OCI-LY1 (cell line): Measurements from ENCODE around the gene ANXA2R.

Experiments
- H2AFZ ChIP-seq: fragments of 200-600 bp; sonication (generic), shearing (Covaris generic); 2 replicates; pipeline ENCODE4 v1.6.0; 2014; ENCODE audit warnings: antibody characterized with exemption, mild to moderate bottlenecking, low read length
- H3F3A ChIP-seq: fragments of 200-600 bp; sonication (generic), shearing (Covaris generic); 2 replicates; pipeline ENCODE4 v1.6.0; 2014; ENCODE audit warnings: mild to moderate bottlenecking, antibody characterized with exemption, low read length, moderate library complexity; ENCODE audit not compliant: insufficient read depth
- H3K27ac ChIP-seq: fragments of 200-600 bp; sonication (generic); 2 replicates; pipeline ENCODE4 v1.5.1; 2014; ENCODE audit warnings: low read length, mixed run types, mild to moderate bottlenecking, low read depth; ENCODE audit not compliant: poor library complexity, severe bottlenecking
- H3K27me3 ChIP-seq: fragments of 200-600 bp; sonication (generic); 2 replicates; pipeline ENCODE4 v1.6.0; 2014; ENCODE audit warnings: antibody characterized with exemption, mild to moderate bottlenecking, low read length, moderate library complexity; ENCODE audit not compliant: insufficient read depth
- H3K36me3 ChIP-seq: fragments of 200-600 bp; sonication (generic); 2 replicates; pipeline ENCODE4 v1.6.1; 2014; ENCODE audit warnings: mild to moderate bottlenecking, antibody characterized with exemption, low read length, moderate library complexity, mixed read lengths; ENCODE audit not compliant: insufficient read depth
- H3K4me1 ChIP-seq: fragments of 200-600 bp; sonication (generic); 2 replicates; pipeline ENCODE4 v1.5.1; 2014; ENCODE audit warnings: mild to moderate bottlenecking, low read length, moderate library complexity; ENCODE audit not compliant: insufficient read depth, severe bottlenecking
- H3K4me2 ChIP-seq: fragments of 200-600 bp; sonication (generic), shearing (Covaris generic); 2 replicates; pipeline ENCODE4 v1.6.1; 2014; ENCODE audit warnings: low read length
- H3K4me3 ChIP-seq: fragments of 200-600 bp; sonication (generic); 2 replicates; pipeline ENCODE4 v1.5.1; 2014; ENCODE audit warnings: low read length, low read depth, mild to moderate bottlenecking, mixed read lengths; ENCODE audit not compliant: poor library complexity, severe bottlenecking
- H3K79me2 ChIP-seq: fragments of 200-600 bp; shearing (Covaris generic); 2 replicates; pipeline ENCODE4 v1.6.1; 2016; ENCODE audit warnings: mixed run types, low read length, mixed read lengths; ENCODE audit not compliant: insufficient read depth
- H3K9ac ChIP-seq: fragments of 200-600 bp; sonication (generic), shearing (Covaris generic); 2 replicates; pipeline ENCODE4 v1.6.1; 2014; ENCODE audit warnings: mild to moderate bottlenecking, low read length, mixed read lengths
- H3K9me2 ChIP-seq: fragments of 200-600 bp; sonication (generic), shearing (Covaris generic); 2 replicates; pipeline ENCODE4 v1.6.1; 2014; ENCODE audit warnings: low read depth, mild to moderate bottlenecking, low read length, mixed read lengths
- H3K9me3 ChIP-seq: fragments of 200-600 bp; shearing (Covaris generic); 2 replicates; pipeline ENCODE4 v1.6.1; 2014; ENCODE audit warnings: low read length, mixed read lengths
- H4K20me1 ChIP-seq: fragments of 200-600 bp; sonication (generic), shearing (Covaris generic); 2 replicates; pipeline ENCODE4 v1.6.0; 2016; ENCODE audit warnings: mild to moderate bottlenecking, low read length; ENCODE audit not compliant: insufficient read depth
- CTCF ChIP-seq: fragments of 200-600 bp; sonication (generic), shearing (Covaris generic); IDR thresholded peaks from 2 replicates; pipeline ENCODE4 v1.5.1; 2017; ENCODE audit warnings: mild to moderate bottlenecking, antibody characterized with exemption, low read length, moderate library complexity, mixed read lengths
- EZH2 ChIP-seq: fragments of 200-600 bp; sonication (generic), shearing (Covaris generic); IDR thresholded peaks from 2 replicates; pipeline ENCODE4 v1.8.0; 2017; ENCODE audit warnings: borderline replicate concordance, mixed run types, mild to moderate bottlenecking, antibody characterized with exemption, low read length, moderate library complexity, mixed read lengths

The ANXA2R gene

DNA sequence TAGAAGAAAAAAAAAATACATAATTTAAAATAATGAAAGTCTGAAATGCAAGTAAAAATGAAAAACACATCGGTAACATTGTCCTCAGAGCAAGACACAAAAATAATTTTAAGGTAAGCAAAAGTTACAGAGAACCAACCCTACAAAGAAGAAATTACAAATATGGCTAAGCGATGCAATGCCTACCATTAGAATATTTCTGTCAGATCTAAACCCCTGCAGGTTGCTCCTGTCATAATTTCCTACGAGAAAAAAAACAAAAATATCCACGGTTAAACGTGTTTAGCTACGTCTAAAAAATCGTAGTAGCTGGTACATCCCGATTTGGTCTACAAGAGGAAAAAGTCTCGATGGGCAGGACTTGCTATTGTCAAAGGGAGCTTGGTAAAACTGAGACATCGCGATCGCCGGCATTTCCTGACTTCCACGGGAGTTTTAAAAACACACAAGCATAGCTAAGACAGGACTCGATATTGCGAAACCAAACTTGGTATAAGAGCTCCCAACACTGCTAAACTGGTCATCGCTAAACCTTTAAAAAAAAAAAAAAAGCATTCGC lies 1.1 kb upstream of the ANXA2R start:
- Histone ChIP-seq H3K4me2 (peak overlapping the region; percentile 93), H3K27ac (peak overlapping the region; percentile 95), H3F3A (peaks cover 5% of the 10 kb centered on the region), H3K36me3 (no peaks in the 10 kb centered on the region), H3K9me3 (no peaks in the 10 kb centered on the region), H3K4me3 (peak overlapping the region; percentile 68), H3K27me3 (no peaks in the 10 kb centered on the region), H3K79me2 (no peaks in the 10 kb centered on the region), H4K20me1 (no peaks in the 10 kb centered on the region), H3K9ac (peak overlapping the region; percentile 82), H3K9me2 (no peaks in the 10 kb centered on the region), H2AFZ (peak overlapping the region; percentile 72), H3K4me1 (peaks cover 50% of the 10 kb centered on the region)
- TF ChIP-seq CTCF (no peak), EZH2 (no peak)

GRCh38 chr5:43039471-43040286 lies 440 bp downstream of the ANXA2R start:
- H3K9me2 ChIP-seq = no peaks in the 10 kb centered on the region
- H4K20me1 ChIP-seq = no peaks in the 10 kb centered on the region
- peak overlapping the region; percentile 68 for H3K4me3 ChIP-seq
- H3K36me3 ChIP-seq = no peaks in the 10 kb centered on the region
- peaks cover 50% of the 10 kb centered on the region for H3K4me1 ChIP-seq
- H2AFZ ChIP-seq = peak overlapping the region; percentile 42; the same call in 1 of the 2 replicates
- TF ChIP-seq CTCF (peak; percentile 22; the same call in 1 of the 2 replicates), EZH2 (no peak)
- H3K27me3 ChIP-seq = no peaks in the 10 kb centered on the region
- peak overlapping the region; percentile 93 for H3K4me2 ChIP-seq
- peak overlapping the region; percentile 69 for H3K9ac ChIP-seq
- no peaks in the 10 kb centered on the region for H3K79me2 ChIP-seq
- H3K9me3 ChIP-seq = no peaks in the 10 kb centered on the region
- H3K27ac ChIP-seq = peak overlapping the region; percentile 95
- H3F3A ChIP-seq = peaks cover 5% of the 10 kb centered on the region

- peak overlapping the region; percentile 93 for H3K4me2 ChIP-seq
- H3K9ac ChIP-seq = peak overlapping the region; percentile 69
- H3K27me3 ChIP-seq = no peaks in the 10 kb centered on the region
- peaks cover 50% of the 10 kb centered on the region for H3K4me1 ChIP-seq
- peak overlapping the region; percentile 68 for H3K4me3 ChIP-seq
- no peaks in the 10 kb centered on the region for H4K20me1 ChIP-seq
- H3K27ac ChIP-seq = no peak overlapping the region
- no peaks in the 10 kb centered on the region for H3K36me3 ChIP-seq
- H2AFZ ChIP-seq = no peak overlapping the region
- H3K79me2 ChIP-seq = no peaks in the 10 kb centered on the region
- no peak for TF ChIP-seq EZH2
- no peak for TF ChIP-seq CTCF
- no peaks in the 10 kb centered on the region for H3K9me2 ChIP-seq
- peaks cover 5% of the 10 kb centered on the region for H3F3A ChIP-seq
- H3K9me3 ChIP-seq = no peaks in the 10 kb centered on the region
Observed at GRCh38 chr5:43039152-43039470, 1.0 kb downstream of the ANXA2R start.
